Activated T-cell treated with anti-CD3 and anti-CD28 coated beads, Interleukin-2, amount 50 U/mL, for 4 hours (primary cell): ENCODE data around the gene RMND5B. TPM values are rescaled to one million over a fixed set of nuclear protein-coding genes. Genes with fewer than 3 reads are reported as not detected.
A peak's percentile ranks its signal among the peaks of the same experiment; 100 is the strongest.

Experiments used
- ATAC-seq, 2 donors: fragments of 200-7000 bp; cut with Tn5 transposase; one replicate each; pipeline ENCODE4 v1.10.0; 2021
- DNase-seq: peaks from one replicate; pipeline ENCODE4 v3.0.0-alpha.2; 2020
- H3K27me3 Mint-ChIP-seq: one replicate; pipeline ENCODE4 v1.8.0; 2021; ENCODE audit warnings: low read depth, mixed read lengths
- H3K36me3 Mint-ChIP-seq: one replicate; pipeline ENCODE4 v1.8.0; 2022; ENCODE audit warnings: mixed read lengths; ENCODE audit not compliant: insufficient read depth
- H3K4me1 Mint-ChIP-seq: one replicate; pipeline ENCODE4 v1.8.0; 2021; ENCODE audit warnings: low read depth, mixed read lengths
- H3K4me3 Mint-ChIP-seq: one replicate; pipeline ENCODE4 v1.8.0; 2021; ENCODE audit warnings: mild to moderate bottlenecking, moderate library complexity, mixed read lengths
- H3K9me3 Mint-ChIP-seq: one replicate; pipeline ENCODE4 v1.8.0; 2021; ENCODE audit warnings: mixed read lengths
- total RNA-seq, 3 donors: library from RNA; stranded (reverse); gene quantifications; one replicate each; pipeline ENCODE4 v1.2.1, GENCODE V29; 2021

The RMND5B gene
- total RNA-seq, 3 donors from 2014 or later = 34.6 to 41.2 (median 35.8) TPM

- Mint-ChIP-seq H3K27me3 (no peaks in the 10 kb centered on the region), H3K9me3 (no peaks in the 10 kb centered on the region), H3K4me3 (no peak overlapping the region), H3K4me1 (peaks cover 13% of the 10 kb centered on the region), H3K36me3 (no peaks in the 10 kb centered on the region)
- DNase-seq = no peak
- no peak for ATAC-seq
Measured at GRCh38 chr5:178107756-178108310, 23.0 kb upstream of the RMND5B start.

GRCh38 chr5:178108446-178108845 is 22.4 kb upstream of the RMND5B start:
- DNase-seq (no peak), ATAC-seq (no peak)
- Mint-ChIP-seq H3K4me1 (peaks cover 15% of the 10 kb centered on the region), H3K9me3 (no peaks in the 10 kb centered on the region), H3K4me3 (no peak overlapping the region), H3K36me3 (no peaks in the 10 kb centered on the region), H3K27me3 (no peaks in the 10 kb centered on the region)

GRCh38 chr5:178108966-178109365 is 21.8 kb upstream of the RMND5B start:
- ATAC-seq = no peak
- Mint-ChIP-seq H3K9me3 (no peaks in the 10 kb centered on the region), H3K36me3 (no peaks in the 10 kb centered on the region), H3K4me3 (no peak overlapping the region), H3K4me1 (peaks cover 12% of the 10 kb centered on the region), H3K27me3 (no peaks in the 10 kb centered on the region)
- DNase-seq = no peak

- no peak for DNase-seq
- Mint-ChIP-seq H3K4me3 (no peak overlapping the region), H3K4me1 (peaks cover 20% of the 10 kb centered on the region), H3K36me3 (no peaks in the 10 kb centered on the region), H3K9me3 (no peaks in the 10 kb centered on the region), H3K27me3 (peaks cover 4% of the 10 kb centered on the region)
- ATAC-seq = no peak
Measured at GRCh38 chr5:178110511-178110910, 20.3 kb upstream of the RMND5B start.

GRCh38 chr5:178111925-178112324 is 18.9 kb upstream of the RMND5B start:
- peaks cover 34% of the 10 kb centered on the region for H3K4me1 Mint-ChIP-seq
- no peaks in the 10 kb centered on the region for H3K9me3 Mint-ChIP-seq
- peaks cover 4% of the 10 kb centered on the region for H3K27me3 Mint-ChIP-seq
- no peak overlapping the region for H3K4me3 Mint-ChIP-seq
- ATAC-seq (no peak), DNase-seq (no peak)
- no peaks in the 10 kb centered on the region for H3K36me3 Mint-ChIP-seq

- Mint-ChIP-seq H3K4me3 (peak overlapping the region; percentile 83), H3K36me3 (no peaks in the 10 kb centered on the region), H3K4me1 (peaks cover 36% of the 10 kb centered on the region), H3K9me3 (no peaks in the 10 kb centered on the region), H3K27me3 (peaks cover 4% of the 10 kb centered on the region)
- no peak for DNase-seq
- no peak for ATAC-seq
Measured at GRCh38 chr5:178112545-178112944, 18.3 kb upstream of the RMND5B start.

GRCh38 chr5:178113141-178113787 is 17.6 kb upstream of the RMND5B start, which contains the start of gene N4BP3:
Gene N4BP3, plus strand, starts transcription at chr5:178113532. Its CDS starts 6,052 bp downstream, at chr5:178119584.
- peaks cover 4% of the 10 kb centered on the region for H3K27me3 Mint-ChIP-seq
- H3K9me3 Mint-ChIP-seq = no peaks in the 10 kb centered on the region
- no peaks in the 10 kb centered on the region for H3K36me3 Mint-ChIP-seq
- peaks cover 36% of the 10 kb centered on the region for H3K4me1 Mint-ChIP-seq
- peak; percentile 82 for DNase-seq
- ATAC-seq = peak; percentile 81 to 85
- H3K4me3 Mint-ChIP-seq = peak within 1 kb of the TSS; percentile 90

- Mint-ChIP-seq H3K36me3 (no peaks in the 10 kb centered on the region), H3K4me3 (peak overlapping the region; percentile 90), H3K27me3 (peaks cover 4% of the 10 kb centered on the region), H3K9me3 (no peaks in the 10 kb centered on the region), H3K4me1 (peaks cover 36% of the 10 kb centered on the region)
- DNase-seq (peak; percentile 21), ATAC-seq (peak; percentile 27 to 32)
Measured at GRCh38 chr5:178113841-178114324, 16.9 kb upstream of the RMND5B start.

- peak in 1 of 2 donors; percentile 26 for ATAC-seq
- DNase-seq = peak; percentile 51
- Mint-ChIP-seq H3K9me3 (no peaks in the 10 kb centered on the region), H3K27me3 (peaks cover 4% of the 10 kb centered on the region), H3K4me1 (peaks cover 36% of the 10 kb centered on the region), H3K36me3 (no peaks in the 10 kb centered on the region), H3K4me3 (peak overlapping the region; percentile 90)
Measured at GRCh38 chr5:178114325-178115135, 16.3 kb upstream of the RMND5B start.

- H3K9me3 Mint-ChIP-seq = no peaks in the 10 kb centered on the region
- H3K27me3 Mint-ChIP-seq = peaks cover 4% of the 10 kb centered on the region
- H3K4me1 Mint-ChIP-seq = peaks cover 36% of the 10 kb centered on the region
- DNase-seq (no peak), ATAC-seq (peak in 1 of 2 donors; percentile 15)
- no peaks in the 10 kb centered on the region for H3K36me3 Mint-ChIP-seq
- peak overlapping the region; percentile 90 for H3K4me3 Mint-ChIP-seq
Measured at GRCh38 chr5:178115136-178115813, 15.5 kb upstream of the RMND5B start.

- peaks cover 4% of the 10 kb centered on the region for H3K27me3 Mint-ChIP-seq
- no peaks in the 10 kb centered on the region for H3K9me3 Mint-ChIP-seq
- ATAC-seq = no peak
- peak overlapping the region; percentile 90 for H3K4me3 Mint-ChIP-seq
- DNase-seq = no peak
- peaks cover 39% of the 10 kb centered on the region for H3K4me1 Mint-ChIP-seq
- H3K36me3 Mint-ChIP-seq = no peaks in the 10 kb centered on the region
Measured at GRCh38 chr5:178115814-178116142, 15.0 kb upstream of the RMND5B start.

- H3K4me1 Mint-ChIP-seq = peaks cover 43% of the 10 kb centered on the region
- DNase-seq (peak; percentile 63), ATAC-seq (peak; percentile 30 to 33)
- H3K4me3 Mint-ChIP-seq = peak overlapping the region; percentile 46
- peaks cover 4% of the 10 kb centered on the region for H3K27me3 Mint-ChIP-seq
- H3K9me3 Mint-ChIP-seq = no peaks in the 10 kb centered on the region
- H3K36me3 Mint-ChIP-seq = no peaks in the 10 kb centered on the region
Measured at GRCh38 chr5:178116143-178116885, 14.5 kb upstream of the RMND5B start.

GRCh38 chr5:178117923-178118701 is 12.7 kb upstream of the RMND5B start:
- DNase-seq = no peak
- Mint-ChIP-seq H3K4me1 (peaks cover 42% of the 10 kb centered on the region), H3K36me3 (no peaks in the 10 kb centered on the region), H3K4me3 (no peak overlapping the region), H3K27me3 (peaks cover 4% of the 10 kb centered on the region), H3K9me3 (no peaks in the 10 kb centered on the region)
- no peak for ATAC-seq
